H1 (cell line): ENCODE measurements around the gene MBNL2. TPM values are rescaled to one million over a fixed set of nuclear protein-coding genes. Genes with fewer than 3 reads are reported as not detected.

ENCODE experiments used
- CTCF ChIA-PET: fragments of 300-600 bp; sonication (Branson Sonifier 250); formaldehyde crosslinking; loops from one replicate; lab custom pipeline; 2021; ENCODE audit not compliant: partially characterized antibody; lab: Charles Lee
- POLR2A ChIA-PET: fragments of 300-600 bp; sonication (Branson Sonifier 250); formaldehyde crosslinking; loops from one replicate; lab custom pipeline; 2021; ENCODE audit warnings: inconsistent platforms; ENCODE audit not compliant: partially characterized antibody; lab: Charles Lee
- DNase-seq, 2 experiments: peaks; one replicate each; pipeline versions ENCODE4 v3.0.0 to v3.0.0-alpha.2; 2010 to 2022; ENCODE audit warnings: low spot score in 2 of 2, low read depth in 1 of 2, mixed read lengths in 1 of 2
- FAIRE-seq: peaks from 2 replicates; lab custom pipeline; 2011; peaks lifted over from hg19 to GRCh38; lab: Jason Lieb, UNC
- H2AFZ ChIP-seq: 2 replicates; pipeline ENCODE4 v1.8.1; 2012; ENCODE audit warnings: low read length, inconsistent platforms
- H2AK5ac ChIP-seq: 2 replicates; pipeline ENCODE4 v1.6.1; 2013; ENCODE audit warnings: low read depth, low read length
- H2BK120ac ChIP-seq: replicated peaks from 2 replicates; pipeline ENCODE3; 2013; ENCODE audit warnings: low read depth, low read length, inconsistent platforms
- H2BK12ac ChIP-seq: 2 replicates; pipeline ENCODE4 v1.6.1; 2013; ENCODE audit warnings: low read depth, low read length
- H2BK15ac ChIP-seq: 2 replicates; pipeline ENCODE4 v1.6.1; 2013; ENCODE audit warnings: low read length
- H2BK20ac ChIP-seq: 2 replicates; pipeline ENCODE4 v1.6.1; 2013; ENCODE audit warnings: low read length
- H2BK5ac ChIP-seq: 2 replicates; pipeline ENCODE4 v1.6.1; 2013; ENCODE audit warnings: low read depth, low read length
- H3K14ac ChIP-seq: 2 replicates; pipeline ENCODE4 v1.6.1; 2013; ENCODE audit warnings: inconsistent platforms; ENCODE audit not compliant: insufficient read length
- H3K18ac ChIP-seq: 2 replicates; pipeline ENCODE4 v1.6.1; 2013; ENCODE audit warnings: low read length; ENCODE audit errors: extremely low read depth
- H3K23ac ChIP-seq: 2 replicates; pipeline ENCODE4 v1.6.1; 2013; ENCODE audit warnings: inconsistent platforms; ENCODE audit not compliant: insufficient read length
- H3K23me2 ChIP-seq: 2 replicates; pipeline ENCODE4 v1.6.1; 2013; ENCODE audit warnings: low read depth, low read length
- H3K27ac ChIP-seq: 2 replicates; pipeline ENCODE4 v1.6.1; 2011; ENCODE audit warnings: low read depth, low read length, inconsistent platforms
- H3K27me3 ChIP-seq, 4 experiments: replicated peaks in 1 of 4; 1 replicate in 1 of 4; 2 replicates in 3 of 4; pipeline versions ENCODE4 v1.6.1 to v1.8.1; 2011 to 2013; ENCODE audit warnings: low read length in 3 of 4, mild to moderate bottlenecking in 3 of 4, inconsistent platforms in 2 of 4, mixed read lengths in 2 of 4, moderate library complexity in 1 of 4; ENCODE audit not compliant: control insufficient read depth in 3 of 4, insufficient read depth in 3 of 4; ENCODE audit errors: extremely low read depth in 1 of 4
- H3K36me3 ChIP-seq, 4 experiments: 2 replicates each; pipeline versions ENCODE4 v1.6.1 to v1.8.1; 2011 to 2013; ENCODE audit warnings: mild to moderate bottlenecking in 4 of 4, low read length in 3 of 4, moderate library complexity in 2 of 4, control low read depth in 1 of 4, inconsistent platforms in 1 of 4; ENCODE audit not compliant: insufficient read depth in 4 of 4, control insufficient read depth in 2 of 4
- H3K4ac ChIP-seq: replicated peaks from 2 replicates; pipeline ENCODE3; 2013; ENCODE audit warnings: low read length, low read depth, mixed read lengths, inconsistent platforms; ENCODE audit not compliant: insufficient read length
- H3K4me1 ChIP-seq, 4 experiments: replicated peaks in 1 of 4; 1 replicate in 1 of 4; 2 replicates in 3 of 4; pipeline versions ENCODE4 v1.6.1 to v1.8.1; 2011 to 2013; ENCODE audit warnings: low read length in 3 of 4, inconsistent platforms in 2 of 4, mixed read lengths in 1 of 4; ENCODE audit not compliant: insufficient read depth in 4 of 4, control insufficient read depth in 3 of 4
- H3K4me2 ChIP-seq, 2 experiments: 2 replicates each; pipeline versions ENCODE4 v1.6.1 to v1.8.1; 2011 to 2013; ENCODE audit warnings: low read depth in 2 of 2, low read length in 2 of 2, control low read depth in 1 of 2, inconsistent platforms in 1 of 2, mild to moderate bottlenecking in 1 of 2; ENCODE audit not compliant: insufficient read depth in 1 of 2
- H3K4me3 ChIP-seq, 4 experiments: fragments of 200-600, 300-600 bp in 1 of 4; sonication (generic), shearing (Covaris generic), sonication (Bioruptor Twin) in 1 of 4; 2 replicates each; pipeline versions ENCODE4 v1.5.1 to v1.8.1; 2011 to 2016; ENCODE audit warnings: low read length in 4 of 4, low read depth in 3 of 4, control low read depth in 2 of 4, inconsistent platforms in 2 of 4, mild to moderate bottlenecking in 2 of 4, mixed read lengths in 1 of 4, moderate library complexity in 1 of 4; ENCODE audit not compliant: insufficient read depth in 2 of 4; ENCODE audit errors: extremely low read depth in 1 of 4
- H3K56ac ChIP-seq: replicated peaks from 2 replicates; pipeline ENCODE3; 2013; ENCODE audit warnings: low read depth, mild to moderate bottlenecking, mixed read lengths, low read length, inconsistent platforms; ENCODE audit not compliant: insufficient read length
- H3K79me1 ChIP-seq: 2 replicates; pipeline ENCODE4 v1.6.1; 2013; ENCODE audit warnings: low read depth, low read length, control low read depth
- H3K79me2 ChIP-seq, 2 experiments: 2 replicates each; pipeline versions ENCODE4 v1.6.1 to v1.8.1; 2012 to 2013; ENCODE audit warnings: low read length in 2 of 2, mild to moderate bottlenecking in 2 of 2, inconsistent platforms in 1 of 2; ENCODE audit not compliant: insufficient read depth in 2 of 2, control insufficient read depth in 1 of 2
- H3K9ac ChIP-seq, 4 experiments: replicated peaks in 1 of 4; 1 replicate in 1 of 4; 2 replicates in 3 of 4; pipeline versions ENCODE4 v1.6.1 to v1.8.1; 2011 to 2013; ENCODE audit warnings: low read depth in 3 of 4, low read length in 3 of 4, control low read depth in 2 of 4, mild to moderate bottlenecking in 2 of 4, moderate library complexity in 2 of 4, inconsistent platforms in 1 of 4; ENCODE audit errors: extremely low read depth in 1 of 4
- H3K9me3 ChIP-seq, 2 experiments: 2 replicates each; pipeline versions ENCODE4 v1.6.1 to v1.8.1; 2012 to 2013; ENCODE audit warnings: mild to moderate bottlenecking in 2 of 2, moderate library complexity in 2 of 2, control low read depth in 1 of 2, inconsistent platforms in 1 of 2, low read depth in 1 of 2, low read length in 1 of 2, mixed read lengths in 1 of 2; ENCODE audit not compliant: insufficient read depth in 2 of 2
- H4K20me1 ChIP-seq, 2 experiments: replicated peaks in 1 of 2; 2 replicates each; pipeline versions ENCODE3 to v1.8.1; 2011 to 2013; ENCODE audit warnings: inconsistent platforms in 2 of 2, low read length in 2 of 2, mild to moderate bottlenecking in 1 of 2; ENCODE audit not compliant: insufficient read depth in 2 of 2, control insufficient read depth in 1 of 2
- H4K5ac ChIP-seq: 2 replicates; pipeline ENCODE4 v1.6.1; 2013; ENCODE audit warnings: low read length, low read depth, mixed read lengths, inconsistent platforms; ENCODE audit not compliant: insufficient read length
- H4K8ac ChIP-seq: 2 replicates; pipeline ENCODE4 v1.8.0; 2013; ENCODE audit warnings: mild to moderate bottlenecking, moderate library complexity, low read length, inconsistent platforms; ENCODE audit not compliant: insufficient read depth; ENCODE audit errors: extremely low read depth
- H4K91ac ChIP-seq: replicated peaks from 2 replicates; pipeline ENCODE3; 2013; ENCODE audit warnings: low read length, mixed read lengths, inconsistent platforms; ENCODE audit not compliant: insufficient read length
- CBX5 ChIP-seq: fragments of 300-800, 300-1000 bp; sonication (generic); IDR thresholded peaks from 2 replicates; pipeline ENCODE4 v1.7.1; 2016; ENCODE audit warnings: antibody characterized with exemption, low read length, low read depth
- CREB1 ChIP-seq: IDR thresholded peaks from 2 replicates; pipeline ENCODE4 v1.6.1; 2012; ENCODE audit warnings: inconsistent platforms
- EZH2 ChIP-seq: fragments of 200-600 bp; sonication (generic); IDR thresholded peaks from 2 replicates; pipeline ENCODE4 v1.7.1; 2012; ENCODE audit warnings: low read depth, mild to moderate bottlenecking, moderate library complexity, low read length, inconsistent platforms; ENCODE audit not compliant: severe bottlenecking
- JUND ChIP-seq: IDR thresholded peaks from 2 replicates; pipeline ENCODE4 v1.6.1; 2011; ENCODE audit warnings: mild to moderate bottlenecking, improper control_type of control experiment, low read length
- NRF1 ChIP-seq: IDR thresholded peaks from 2 replicates; pipeline ENCODE4 v1.6.1; 2011; ENCODE audit warnings: mild to moderate bottlenecking, low read depth, low read length, improper control_type of control experiment
- POLR2AphosphoS5 ChIP-seq: IDR thresholded peaks from 2 replicates; pipeline ENCODE4 v1.6.1; 2011; ENCODE audit warnings: low read depth, low read length
- POU5F1 ChIP-seq: IDR thresholded peaks from 2 replicates; pipeline ENCODE4 v1.6.1; 2011; ENCODE audit warnings: low read depth, mild to moderate bottlenecking, low read length, moderate library complexity
- RBBP5 ChIP-seq: IDR thresholded peaks from 2 replicates; pipeline ENCODE4 v1.7.1; 2012; ENCODE audit warnings: low read depth, mild to moderate bottlenecking, inconsistent platforms, low read length, moderate library complexity, borderline replicate concordance
- RNF2 ChIP-seq: fragments of 200-900, 300-1000 bp; sonication (generic); IDR thresholded peaks from 2 replicates; pipeline ENCODE4 v1.7.1; 2016; ENCODE audit warnings: borderline replicate concordance, low read depth, mild to moderate bottlenecking, antibody characterized with exemption, low read length; ENCODE audit not compliant: poor library complexity, severe bottlenecking; ENCODE audit errors: missing control alignments
- SIX5 ChIP-seq: IDR thresholded peaks from 2 replicates; pipeline ENCODE4 v1.6.1; 2011; ENCODE audit warnings: mild to moderate bottlenecking, low read depth, low read length
- SP2 ChIP-seq: IDR thresholded peaks from 2 replicates; pipeline ENCODE4 v1.6.1; 2012; ENCODE audit warnings: mild to moderate bottlenecking, low read length, inconsistent platforms
- SUZ12 ChIP-seq: fragments of 200-600 bp; sonication (generic); IDR thresholded peaks from 2 replicates; pipeline ENCODE4 v1.6.1; 2012; ENCODE audit warnings: mild to moderate bottlenecking, inconsistent platforms, low read length, moderate library complexity, mixed read lengths
- WGBS, 2 experiments: shearing (Covaris generic) in 1 of 2; methylation state at CpG; one replicate each; pipeline versions ENCODE4 v1.1.6 to v1.1.7; 2013 to 2015; ENCODE audit warnings: low lambda C conversion rate in 2 of 2, mixed read lengths in 2 of 2, inconsistent platforms in 1 of 2, low coverage in 1 of 2, missing lambda C conversion rate in 1 of 2; ENCODE audit not compliant: insufficient replicate concordance in 2 of 2, insufficient coverage in 1 of 2, insufficient read length in 1 of 2; ENCODE audit errors: extremely low coverage in 1 of 2, missing lambda C conversion rate in 1 of 2; 5-methylcytosine and 5-hydroxymethylcytosine counted together
- polyA plus RNA-seq, 7 experiments: library from polyadenylated mRNA; depleted of rRNA in 3 of 7; stranded (reverse) in 5 of 7; unstranded in 2 of 7; fragments of >200 nt in 5 of 7; fragments of 200-250 nt in 2 of 7; gene quantifications; 1 replicate in 5 of 7; 2 replicates in 1 of 7; 4 replicates in 1 of 7; pipeline versions ENCODE4 v1.2.1 to v1.2.3, GENCODE V29; 2011 to 2013; ENCODE audit warnings: missing spikeins in 2 of 7, mixed read lengths in 2 of 7
- total RNA-seq: library from RNA; stranded (reverse); fragmentation: NEBNext Ultra II Directional; extraction: Animal tissue kit (Norgen Biotek cat#: 25700); gene quantifications from 2 replicates; pipeline ENCODE4 v1.2.1, GENCODE V29; 2021
- TF ChIP-seq, protein P1 (sequence below): IDR thresholded peaks from 2 replicates; pipeline ENCODE4 v1.6.1; 2012; ENCODE audit warnings: inconsistent platforms
- TF ChIP-seq, protein P2 (sequence below): IDR thresholded peaks from 2 replicates; pipeline ENCODE4 v1.6.1; 2011; ENCODE audit warnings: low read length, improper control_type of control experiment

MBNL2 gene
- total and polyA plus RNA-seq, 2 of the 8 experiments (the other 6 are each of a cell fraction or from before 2014, with no cell fraction given), result 1.0 to 2.6 TPM

DNA sequence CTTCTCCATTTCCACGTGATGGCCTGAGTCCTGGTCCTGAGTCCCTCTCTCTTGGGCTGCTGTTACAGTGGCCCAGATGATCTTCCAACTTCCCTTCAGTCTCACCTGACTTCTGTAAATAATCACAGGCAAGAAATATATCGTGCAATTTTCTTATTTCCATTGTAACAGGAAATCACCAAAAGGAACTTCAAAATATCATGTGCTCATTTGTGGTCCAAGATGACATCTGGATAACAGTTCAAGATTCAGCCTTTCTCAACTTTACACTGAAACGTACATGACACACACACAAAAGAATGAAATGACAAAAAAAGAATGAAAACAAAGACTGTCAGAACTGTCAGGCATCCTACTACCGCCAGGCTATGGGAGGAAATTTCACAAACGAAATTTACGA is 189.9 kb downstream of the MBNL2 start:
- no peak overlapping the region for H2BK15ac ChIP-seq
- no peak overlapping the region for H2AFZ ChIP-seq
- POLR2A ChIA-PET, result no interaction called here
- TF ChIP-seq, protein P1, sequence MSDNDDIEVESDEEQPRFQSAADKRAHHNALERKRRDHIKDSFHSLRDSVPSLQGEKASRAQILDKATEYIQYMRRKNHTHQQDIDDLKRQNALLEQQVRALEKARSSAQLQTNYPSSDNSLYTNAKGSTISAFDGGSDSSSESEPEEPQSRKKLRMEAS, result no peak
- TF ChIP-seq JUND (no peak), POLR2AphosphoS5 (no peak), CREB1 (no peak), EZH2 (no peak), CBX5 (no peak), SP2 (no peak), POU5F1 (no peak), SIX5 (no peak), RBBP5 (no peak), RNF2 (no peak), NRF1 (no peak), SUZ12 (no peak)
- TF ChIP-seq, protein P2, sequence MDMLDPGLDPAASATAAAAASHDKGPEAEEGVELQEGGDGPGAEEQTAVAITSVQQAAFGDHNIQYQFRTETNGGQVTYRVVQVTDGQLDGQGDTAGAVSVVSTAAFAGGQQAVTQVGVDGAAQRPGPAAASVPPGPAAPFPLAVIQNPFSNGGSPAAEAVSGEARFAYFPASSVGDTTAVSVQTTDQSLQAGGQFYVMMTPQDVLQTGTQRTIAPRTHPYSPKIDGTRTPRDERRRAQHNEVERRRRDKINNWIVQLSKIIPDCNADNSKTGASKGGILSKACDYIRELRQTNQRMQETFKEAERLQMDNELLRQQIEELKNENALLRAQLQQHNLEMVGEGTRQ, result no peak

More for the DNA sequence above, 189.9 kb downstream of the MBNL2 start:
- Histone ChIP-seq H2BK20ac (no peak overlapping the region), H3K4me1 (no peaks in the 10 kb centered on the region), H3K23ac (no peak overlapping the region), H3K4me2 (no peak overlapping the region), H3K4ac (no peak overlapping the region), H3K27ac (no peak overlapping the region), H4K5ac (no peak overlapping the region), H3K9me3 (no peaks in the 10 kb centered on the region), H4K8ac (no peak overlapping the region), H4K91ac (no peak overlapping the region), H3K18ac (no peak overlapping the region), H3K9ac (no peak overlapping the region), H3K27me3 (no peaks in the 10 kb centered on the region), H3K79me2 (no peaks in the 10 kb centered on the region), H2BK120ac (no peak overlapping the region), H2AK5ac (no peak overlapping the region), H3K23me2 (no peaks in the 10 kb centered on the region), H3K36me3 (no peaks in the 10 kb centered on the region), H3K79me1 (no peaks in the 10 kb centered on the region), H2BK5ac (no peak overlapping the region), H2BK12ac (no peak overlapping the region), H3K56ac (no peak overlapping the region), H4K20me1 (no peaks in the 10 kb centered on the region), H3K14ac (no peak overlapping the region), H3K4me3 (no peak overlapping the region)
- WGBS, 2 experiments, result 89% methylated on average over 6 of the region's 6 CpGs; no CpG with 5 or more reads in 1 of the 2 experiments
- FAIRE-seq (no peak), DNase-seq (no peak)
- CTCF ChIA-PET, result no interaction called here
